PFSK-1 (cell line): ENCODE results near the gene ZNF319.

ENCODE experiments used
- POLR2AphosphoS5 ChIP-seq: IDR thresholded peaks from 2 replicates; pipeline ENCODE4 v1.6.1; 2012; ENCODE audit warnings: low read depth, mild to moderate bottlenecking, control low read depth, low read length, moderate library complexity
- SIN3A ChIP-seq: IDR thresholded peaks from 2 replicates; pipeline ENCODE4 v1.6.1; 2012; ENCODE audit warnings: mild to moderate bottlenecking, low read length, moderate library complexity, borderline replicate concordance; ENCODE audit not compliant: insufficient read depth

GRCh38 chr16:57998486-57998885 is 2.0 kb downstream of the ZNF319 start:
- TF ChIP-seq POLR2AphosphoS5 (no peak), SIN3A (no peak)
